Measurements from ENCODE around the gene RCN2. TPM values are rescaled to one million over a fixed set of nuclear protein-coding genes. Genes with fewer than 3 reads are reported as not detected.

The RCN2 gene
- total RNA-seq, 1 donor from 2014 or later = 35.1 TPM

DNA sequence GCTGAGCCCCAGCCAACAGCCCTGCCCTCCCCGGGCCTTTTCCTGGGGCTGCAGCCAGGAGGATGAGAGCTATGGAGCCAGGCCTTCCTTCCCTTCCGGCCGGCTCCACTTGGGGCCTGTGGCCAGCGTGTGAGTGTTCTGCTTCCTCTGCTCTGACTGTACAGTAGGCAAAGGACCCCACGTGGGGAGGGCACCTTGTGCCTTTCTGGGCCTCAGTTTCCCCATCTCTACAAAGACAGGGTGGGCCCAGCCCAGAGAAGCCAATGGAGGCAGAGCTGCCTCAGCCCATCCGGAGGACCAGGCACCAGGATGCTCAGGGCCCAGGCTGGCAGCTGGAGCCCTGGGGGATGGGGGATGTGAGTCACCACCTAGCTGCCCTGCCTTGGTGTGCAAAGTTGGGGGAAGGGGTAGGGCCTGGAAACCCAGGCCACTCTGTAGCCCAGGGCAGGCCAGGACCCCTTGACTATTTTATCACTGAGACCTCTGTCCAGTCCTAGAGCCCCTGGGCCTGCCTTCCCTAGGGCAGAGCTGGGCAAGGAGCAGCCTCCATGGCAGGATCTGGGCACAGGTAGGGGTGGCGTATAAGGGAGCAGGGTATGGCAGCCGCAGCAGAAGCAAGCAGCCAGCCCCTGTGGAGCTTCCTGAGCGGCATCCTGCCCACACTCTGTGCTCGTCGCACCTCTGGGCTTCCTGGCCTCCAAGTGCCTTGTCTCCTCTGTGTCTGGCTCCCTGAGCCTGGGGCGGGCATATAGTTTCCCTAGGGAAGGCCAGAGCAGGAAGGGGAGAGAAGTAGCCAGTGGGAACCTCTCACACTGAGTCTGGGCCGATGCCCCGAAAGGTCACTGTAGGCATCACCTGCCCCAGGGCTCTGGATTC lies 65.2 kb downstream of the RCN2 start:
- H3K36me3 Mint-ChIP-seq (ENCODE audit: low read depth) = peaks cover 41% of the 10 kb centered on the region
- H3K27ac Mint-ChIP-seq = peak overlapping the region; percentile 96
- peak overlapping the region; percentile 98 for H3K4me3 Mint-ChIP-seq
- H3K9me3 Mint-ChIP-seq = no peaks in the 10 kb centered on the region
- peak; percentile 82 for DNase-seq
- H3K27me3 Mint-ChIP-seq = no peaks in the 10 kb centered on the region
- peaks cover 70% of the 10 kb centered on the region for H3K4me1 Mint-ChIP-seq
- intact Hi-C loops (cut with micrococcal nuclease) = loop anchor here (1.0 to 5.0 kb wide), 3 partner anchors 8 to 64 kb away; partner anchors contain the start of gene RCN2

- Mint-ChIP-seq H3K4me1 (peaks cover 73% of the 10 kb centered on the region), H3K36me3 (ENCODE audit: low read depth) (peaks cover 52% of the 10 kb centered on the region), H3K27me3 (no peaks in the 10 kb centered on the region), H3K4me3 (peak overlapping the region; percentile 98), H3K27ac (peak overlapping the region; percentile 96), H3K9me3 (no peaks in the 10 kb centered on the region)
- intact Hi-C loops (cut with micrococcal nuclease) = loop anchor here (5.0 kb wide), 1 partner anchor 66 kb away; the partner anchor contains the start of gene RCN2
- DNase-seq = no peak
Measured at GRCh38 chr15:76998663-76999285, 67.2 kb downstream of the RCN2 start.

DNA sequence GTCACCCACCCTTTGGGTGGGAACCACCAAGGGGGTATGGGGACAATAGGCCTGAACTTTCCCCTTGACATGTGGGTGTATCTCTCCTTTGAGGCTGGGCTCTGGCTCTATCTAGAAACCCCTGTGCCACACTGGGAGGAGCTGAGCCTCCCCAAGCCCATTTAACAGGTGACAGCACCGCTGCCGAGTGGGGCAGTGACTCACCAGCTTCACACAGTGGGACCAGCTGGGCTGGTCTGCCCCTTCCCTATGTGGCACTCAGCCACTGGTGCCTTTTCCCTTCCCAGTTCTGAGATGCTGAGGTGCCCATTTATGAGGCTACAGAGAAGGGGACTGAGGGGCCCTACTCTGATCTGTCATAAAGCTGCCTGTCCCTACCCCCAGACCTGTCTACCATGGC lies 68.4 kb downstream of the RCN2 start:
- peaks cover 72% of the 10 kb centered on the region for H3K4me1 Mint-ChIP-seq
- H3K27me3 Mint-ChIP-seq = no peaks in the 10 kb centered on the region
- peak overlapping the region; percentile 26 for H3K4me3 Mint-ChIP-seq
- intact Hi-C loops (cut with micrococcal nuclease) = loop anchor here (5.0 kb wide), 1 partner anchor 68 kb away; the partner anchor contains the start of gene RCN2
- H3K9me3 Mint-ChIP-seq = peaks cover 3% of the 10 kb centered on the region
- DNase-seq = no peak
- H3K36me3 Mint-ChIP-seq (ENCODE audit: low read depth) = peaks cover 63% of the 10 kb centered on the region
- H3K27ac Mint-ChIP-seq = peak overlapping the region; percentile 63

DNA sequence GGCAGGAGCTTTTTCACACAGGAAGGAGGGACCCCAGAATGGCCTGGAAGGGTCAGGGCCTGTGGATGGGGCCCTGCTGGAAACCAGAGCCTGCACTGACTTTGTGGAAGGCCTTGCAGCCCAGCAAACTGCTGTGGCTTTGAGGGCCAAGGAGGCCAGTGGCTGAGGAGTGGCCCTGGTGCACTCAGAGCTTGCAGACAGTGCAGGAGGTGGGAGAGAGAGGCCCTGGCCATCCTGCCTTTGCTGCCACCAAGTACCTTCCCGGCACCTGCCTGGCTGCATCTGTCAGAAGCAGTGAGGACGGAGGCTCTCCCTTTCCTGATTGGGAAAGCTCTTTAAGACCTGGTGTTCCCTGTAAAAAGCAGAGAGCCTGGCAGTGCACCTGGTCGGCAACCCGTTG lies 69.8 kb downstream of the RCN2 start:
- DNase-seq = no peak
- Mint-ChIP-seq H3K9me3 (peaks cover 3% of the 10 kb centered on the region), H3K4me3 (peak overlapping the region; percentile 80), H3K36me3 (ENCODE audit: low read depth) (peaks cover 64% of the 10 kb centered on the region), H3K27ac (peak overlapping the region; percentile 73), H3K27me3 (no peaks in the 10 kb centered on the region), H3K4me1 (peaks cover 84% of the 10 kb centered on the region)
- intact Hi-C loops (cut with micrococcal nuclease) = no loop called here

GRCh38 chr15:77001966-77002365 lies 70.4 kb downstream of the RCN2 start:
- peaks cover 90% of the 10 kb centered on the region for H3K4me1 Mint-ChIP-seq
- H3K27me3 Mint-ChIP-seq = no peaks in the 10 kb centered on the region
- peak overlapping the region; percentile 92 for H3K27ac Mint-ChIP-seq
- DNase-seq = no peak
- intact Hi-C loops (cut with micrococcal nuclease) = no loop called here
- H3K36me3 Mint-ChIP-seq (ENCODE audit: low read depth) = peaks cover 67% of the 10 kb centered on the region
- peak overlapping the region; percentile 80 for H3K4me3 Mint-ChIP-seq
- H3K9me3 Mint-ChIP-seq = peaks cover 3% of the 10 kb centered on the region

DNA sequence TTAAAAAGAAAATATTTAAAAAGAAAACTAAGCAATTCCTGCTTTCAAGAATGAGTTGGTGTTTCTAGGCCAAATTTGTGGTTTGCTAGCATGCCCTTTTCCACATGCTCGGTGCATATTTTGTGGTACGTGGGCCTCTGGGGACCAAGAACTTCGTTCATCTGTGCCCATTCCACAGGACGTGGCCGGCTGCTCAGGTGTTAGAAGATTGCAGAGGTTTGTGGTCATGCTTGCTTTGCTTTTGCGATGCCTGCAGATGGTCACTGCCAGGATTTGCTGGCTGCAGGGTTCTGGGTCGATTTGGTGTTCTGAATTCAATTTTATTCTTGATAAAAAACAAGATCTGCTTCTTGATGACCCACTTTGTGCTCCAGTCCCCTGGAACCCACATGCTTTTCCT lies 70.9 kb downstream of the RCN2 start:
- intact Hi-C loops (cut with micrococcal nuclease) = no loop called here
- H3K9me3 Mint-ChIP-seq = peaks cover 3% of the 10 kb centered on the region
- peak; percentile 69 for DNase-seq
- H3K4me1 Mint-ChIP-seq = peaks cover 87% of the 10 kb centered on the region
- peak overlapping the region; percentile 92 for H3K27ac Mint-ChIP-seq
- H3K4me3 Mint-ChIP-seq = peak overlapping the region; percentile 80
- H3K27me3 Mint-ChIP-seq = no peaks in the 10 kb centered on the region
- H3K36me3 Mint-ChIP-seq (ENCODE audit: low read depth) = peaks cover 64% of the 10 kb centered on the region

DNA sequence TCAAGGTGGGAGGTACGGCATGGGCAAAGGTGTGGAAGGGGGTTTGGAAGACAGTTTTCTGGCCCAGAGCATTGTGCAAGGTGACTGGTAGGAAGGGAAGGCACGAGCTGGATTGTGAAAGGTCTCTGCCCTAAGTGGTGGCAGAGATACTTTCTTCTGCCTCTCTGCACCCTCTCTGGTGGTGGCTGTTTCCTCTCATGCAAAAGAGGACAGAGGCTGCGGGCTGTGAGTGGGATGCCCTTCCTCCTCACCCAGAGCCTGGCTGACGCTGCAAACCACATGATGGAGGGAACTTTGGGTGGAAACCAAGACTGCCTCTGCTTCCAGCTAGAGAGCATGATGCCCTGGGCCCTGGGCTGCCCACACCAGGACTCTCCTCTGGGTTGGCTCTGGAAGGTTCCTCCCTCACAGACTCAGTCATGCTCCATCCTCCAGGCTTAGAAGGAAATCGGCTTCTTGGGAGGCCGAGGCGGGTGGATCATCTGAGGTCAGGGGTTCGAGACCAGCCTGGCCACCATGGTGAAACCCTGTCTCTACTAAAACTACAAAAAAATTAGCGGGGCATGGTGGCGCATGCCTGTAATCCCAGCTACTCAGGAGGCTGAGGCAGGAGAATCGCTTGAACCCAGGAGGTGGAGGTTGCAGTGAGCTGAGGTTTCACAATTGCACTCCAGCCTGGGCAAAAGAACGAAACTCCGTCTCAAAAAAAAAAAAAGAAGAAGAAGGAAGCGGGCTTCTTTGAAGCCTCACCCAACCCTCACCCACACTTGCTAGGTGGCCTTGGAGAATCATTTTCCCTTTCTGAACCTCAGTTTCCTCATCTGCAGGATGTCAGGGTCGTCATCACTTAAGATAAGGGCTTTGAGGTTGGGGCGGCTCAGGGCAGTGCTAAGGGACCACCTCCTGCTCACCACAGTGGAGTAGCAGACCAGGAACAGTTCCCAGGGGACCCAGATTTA lies 71.7 kb downstream of the RCN2 start:
- peak; percentile 92 for DNase-seq
- H3K27ac Mint-ChIP-seq = peak overlapping the region; percentile 92
- H3K27me3 Mint-ChIP-seq = no peaks in the 10 kb centered on the region
- peaks cover 3% of the 10 kb centered on the region for H3K9me3 Mint-ChIP-seq
- peak overlapping the region; percentile 80 for H3K4me3 Mint-ChIP-seq
- H3K4me1 Mint-ChIP-seq = peaks cover 81% of the 10 kb centered on the region
- intact Hi-C loops (cut with micrococcal nuclease) = loop anchor here (1.0 kb wide), 5 partner anchors 8 to 27 kb away; partner anchors contain the start of gene PSTPIP1
- peaks cover 62% of the 10 kb centered on the region for H3K36me3 Mint-ChIP-seq (ENCODE audit: low read depth)

Other genes starting within 250 kb of the RCN2 start
- 24.3 and 31.0 TPM in 2 replicates for gene SCAPER, start 26.4 kb upstream of the RCN2 start, total RNA-seq
- gene PSTPIP1, start 63.4 kb downstream of the RCN2 start, total RNA-seq = 182 and 186 TPM in 2 replicates
- 41.4 and 43.0 TPM in 2 replicates for gene TSPAN3, start 139.4 kb downstream of the RCN2 start, total RNA-seq

Measured in activated CD4-positive, alpha-beta T cell treated with anti-CD3 and anti-CD28 coated beads, Interleukin-2, amount 10 ng/mL, durations not matched to agents 24 days and 14 days (primary cell).